CD14-positive monocyte (primary cell): Measurements from ENCODE around the gene DPF3. TPM values are rescaled to one million over a fixed set of nuclear protein-coding genes. Genes with fewer than 3 reads are reported as not detected.

Experiments
- DNase-seq, 3 donors: peaks; one replicate each; pipeline ENCODE4 v3.0.0-alpha.2; 2011 to 2022
- H2AFZ ChIP-seq: 2 replicates; pipeline ENCODE4 v1.6.0; 2012; ENCODE audit warnings: mild to moderate bottlenecking, low read depth, low read length, inconsistent platforms; ENCODE audit not compliant: insufficient read depth, poor library complexity, severe bottlenecking
- H3K27ac ChIP-seq, 2 donors: 1 replicate in 1 of 2; 2 replicates in 1 of 2; pipeline ENCODE4 v1.5.1; 2012 to 2013; ENCODE audit warnings: low read length in 2 of 2, control low read depth in 1 of 2, inconsistent platforms in 1 of 2, low read depth in 1 of 2, mild to moderate bottlenecking in 1 of 2
- H3K27me3 ChIP-seq, 2 donors: one replicate each; pipeline versions ENCODE4 v1.6.0 to v1.6.1; 2011 to 2013; ENCODE audit warnings: low read length in 2 of 2; ENCODE audit not compliant: control insufficient read depth in 2 of 2, insufficient read depth in 2 of 2
- H3K36me3 ChIP-seq, 2 donors: replicated peaks in 1 of 2; 1 replicate in 1 of 2; 2 replicates in 1 of 2; pipeline versions ENCODE4 v1.5.1 to v1.6.1; 2012 to 2013; ENCODE audit warnings: low read length in 2 of 2, control low read depth in 1 of 2, inconsistent platforms in 1 of 2, mild to moderate bottlenecking in 1 of 2; ENCODE audit not compliant: insufficient read depth in 2 of 2, control insufficient read depth in 1 of 2
- H3K4me1 ChIP-seq, 2 donors: 1 replicate in 1 of 2; 2 replicates in 1 of 2; pipeline versions ENCODE4 v1.5.1 to v1.6.1; 2012 to 2013; ENCODE audit warnings: low read length in 2 of 2, control low read depth in 1 of 2, inconsistent platforms in 1 of 2, mild to moderate bottlenecking in 1 of 2, moderate library complexity in 1 of 2; ENCODE audit not compliant: insufficient read depth in 2 of 2, control insufficient read depth in 1 of 2
- H3K4me2 ChIP-seq: replicated peaks from 2 replicates; pipeline ENCODE3; 2012; ENCODE audit warnings: low read length, moderate library complexity, mild to moderate bottlenecking; ENCODE audit not compliant: poor library complexity, severe bottlenecking; ENCODE audit errors: extremely low read depth
- H3K4me3 ChIP-seq, 3 experiments: fragments of 200-600 bp in 1 of 3; sonication (generic) in 1 of 3; replicated peaks in 1 of 3; 1 replicate in 2 of 3; 2 replicates in 1 of 3; pipeline ENCODE4 v1.5.1; 2011 to 2013; ENCODE audit warnings: low read length in 3 of 3, mild to moderate bottlenecking in 3 of 3, control low read depth in 2 of 3, low read depth in 2 of 3, inconsistent platforms in 1 of 3, moderate library complexity in 1 of 3
- H3K79me2 ChIP-seq: 2 replicates; pipeline ENCODE4 v1.6.0; 2012; ENCODE audit warnings: mild to moderate bottlenecking, control low read depth, inconsistent platforms, low read length, moderate library complexity; ENCODE audit not compliant: insufficient read depth
- H3K9ac ChIP-seq: 2 replicates; pipeline ENCODE4 v1.6.0; 2017; ENCODE audit warnings: low read length, mild to moderate bottlenecking; ENCODE audit not compliant: insufficient read depth, poor library complexity, severe bottlenecking
- H3K9me3 ChIP-seq, 2 donors: replicated peaks in 1 of 2; 1 replicate in 1 of 2; 2 replicates in 1 of 2; pipeline versions ENCODE4 v1.5.1 to v1.6.1; 2012 to 2013; ENCODE audit warnings: low read length in 2 of 2, control low read depth in 1 of 2; ENCODE audit not compliant: control insufficient read depth in 1 of 2, insufficient read depth in 1 of 2
- H4K20me1 ChIP-seq: 2 replicates; pipeline ENCODE4 v1.6.0; 2012; ENCODE audit warnings: mild to moderate bottlenecking, low read length, control low read depth, moderate library complexity; ENCODE audit not compliant: insufficient read depth
- H3K27ac Mint-ChIP-seq, 7 donors: one replicate each; pipeline ENCODE4 v1.8.0; 2020; ENCODE audit warnings: mild to moderate bottlenecking in 7 of 7, mixed read lengths in 7 of 7, moderate library complexity in 6 of 7, inconsistent platforms in 2 of 7
- H3K27me3 Mint-ChIP-seq, 3 donors: one replicate each; pipeline ENCODE4 v1.8.0; 2021 to 2022; ENCODE audit warnings: low read depth in 3 of 3, mild to moderate bottlenecking in 3 of 3, mixed read lengths in 3 of 3, moderate library complexity in 3 of 3, inconsistent platforms in 1 of 3
- H3K36me3 Mint-ChIP-seq, 2 donors: one replicate each; pipeline ENCODE4 v1.8.0; 2020; ENCODE audit warnings: mixed read lengths in 2 of 2, inconsistent platforms in 1 of 2, mild to moderate bottlenecking in 1 of 2
- H3K4me1 Mint-ChIP-seq: one replicate; pipeline ENCODE4 v1.8.0; 2020; ENCODE audit warnings: mild to moderate bottlenecking, mixed read lengths
- H3K4me3 Mint-ChIP-seq, 2 donors: one replicate each; pipeline ENCODE4 v1.8.0; 2020; ENCODE audit warnings: mild to moderate bottlenecking in 2 of 2, mixed read lengths in 2 of 2, moderate library complexity in 1 of 2
- H3K9me3 Mint-ChIP-seq, 7 donors: one replicate each; pipeline ENCODE4 v1.8.0; 2020 to 2022; ENCODE audit warnings: mixed read lengths in 7 of 7, mild to moderate bottlenecking in 6 of 7, moderate library complexity in 6 of 7, inconsistent platforms in 2 of 7
- WGBS: methylation state at CpG from one replicate; pipeline ENCODE4 v1.1.5; 2013; ENCODE audit warnings: missing lambda C conversion rate; ENCODE audit not compliant: insufficient coverage; 5-methylcytosine and 5-hydroxymethylcytosine counted together
- intact Hi-C, 2 donors: fragments of 100-400 bp; cut with micrococcal nuclease; formaldehyde crosslinking; loops; one replicate each; pipeline versions ENCODE4 v1.15.0 to v1.15.1; 2023
- polyA plus RNA-seq, 3 donors: library from polyadenylated mRNA; depleted of rRNA in 1 of 3; unstranded in 2 of 3; stranded (reverse) in 1 of 3; fragments of 300-500 nt in 2 of 3; fragments of >200 nt in 1 of 3; fragmentation: Illumina TruSeq in 2 of 3; gene quantifications; 1 replicate in 2 of 3; 2 replicates in 1 of 3; pipeline ENCODE4 v1.2.3, GENCODE V29; 2012 to 2021
- TF ChIP-seq, protein P1 (sequence below): fragments of 200-600 bp; IDR thresholded peaks from one replicate; pipeline ENCODE4 v1.8.0; 2022; ENCODE audit warnings: antibody characterized with exemption, mild to moderate bottlenecking

The DPF3 gene
- polyA plus RNA-seq, 3 donors: 0.33 to 0.39 TPM; not detected in 1

DNA sequence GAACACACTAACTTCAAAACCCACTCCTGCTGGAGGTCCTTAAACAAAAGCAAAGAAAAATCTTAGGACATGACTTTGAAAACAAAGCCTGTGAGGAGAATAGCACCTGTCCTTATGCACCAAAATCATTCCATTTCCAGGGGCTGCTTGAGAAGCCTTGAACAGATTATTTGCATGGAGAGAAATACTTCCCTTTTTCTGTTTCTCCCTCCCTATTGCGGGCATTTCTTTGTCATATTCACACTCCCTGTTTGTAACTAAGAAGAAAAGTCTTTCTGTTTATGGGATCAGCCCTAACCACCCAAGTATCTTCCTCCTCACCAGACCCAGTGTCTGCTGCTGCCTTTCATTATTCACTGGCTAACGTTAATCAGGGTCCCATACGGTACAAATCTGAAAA lies 218.8 kb downstream of the DPF3 start:
- H3K4me2 ChIP-seq: no peak overlapping the region
- intact Hi-C loops: no loop called here
- peak overlapping the region; percentile 17 for H2AFZ ChIP-seq
- Mint-ChIP-seq H3K36me3 (no peaks in the 10 kb centered on the region), H3K9me3 (peaks cover 0 to 3% (median 0%) of the 10 kb centered on the region in 7 donors), H3K4me3 (peak overlapping the region in 1 of 2 donors; percentile 70), H3K4me1 (peaks cover 2% of the 10 kb centered on the region), H3K27me3 (peaks cover 20 to 25% (median 23%) of the 10 kb centered on the region in 3 donors), H3K27ac (no peak overlapping the region)
- H3K27me3 ChIP-seq: peaks cover 0 to 10% of the 10 kb centered on the region in 2 donors
- no peaks in the 10 kb centered on the region for H3K4me1 ChIP-seq
- DNase-seq: no peak
- H4K20me1 ChIP-seq: no peaks in the 10 kb centered on the region
- H3K79me2 ChIP-seq: no peaks in the 10 kb centered on the region
- no peaks in the 10 kb centered on the region for H3K36me3 ChIP-seq
- no peak overlapping the region for H3K9ac ChIP-seq
- no peak overlapping the region for H3K27ac ChIP-seq
- no peak overlapping the region for H3K4me3 ChIP-seq
- no peaks in the 10 kb centered on the region for H3K9me3 ChIP-seq
- 17% methylated on average over 2 of the region's 3 CpGs for WGBS
- TF ChIP-seq, protein P1, sequence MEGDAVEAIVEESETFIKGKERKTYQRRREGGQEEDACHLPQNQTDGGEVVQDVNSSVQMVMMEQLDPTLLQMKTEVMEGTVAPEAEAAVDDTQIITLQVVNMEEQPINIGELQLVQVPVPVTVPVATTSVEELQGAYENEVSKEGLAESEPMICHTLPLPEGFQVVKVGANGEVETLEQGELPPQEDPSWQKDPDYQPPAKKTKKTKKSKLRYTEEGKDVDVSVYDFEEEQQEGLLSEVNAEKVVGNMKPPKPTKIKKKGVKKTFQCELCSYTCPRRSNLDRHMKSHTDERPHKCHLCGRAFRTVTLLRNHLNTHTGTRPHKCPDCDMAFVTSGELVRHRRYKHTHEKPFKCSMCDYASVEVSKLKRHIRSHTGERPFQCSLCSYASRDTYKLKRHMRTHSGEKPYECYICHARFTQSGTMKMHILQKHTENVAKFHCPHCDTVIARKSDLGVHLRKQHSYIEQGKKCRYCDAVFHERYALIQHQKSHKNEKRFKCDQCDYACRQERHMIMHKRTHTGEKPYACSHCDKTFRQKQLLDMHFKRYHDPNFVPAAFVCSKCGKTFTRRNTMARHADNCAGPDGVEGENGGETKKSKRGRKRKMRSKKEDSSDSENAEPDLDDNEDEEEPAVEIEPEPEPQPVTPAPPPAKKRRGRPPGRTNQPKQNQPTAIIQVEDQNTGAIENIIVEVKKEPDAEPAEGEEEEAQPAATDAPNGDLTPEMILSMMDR: no peak

DNA sequence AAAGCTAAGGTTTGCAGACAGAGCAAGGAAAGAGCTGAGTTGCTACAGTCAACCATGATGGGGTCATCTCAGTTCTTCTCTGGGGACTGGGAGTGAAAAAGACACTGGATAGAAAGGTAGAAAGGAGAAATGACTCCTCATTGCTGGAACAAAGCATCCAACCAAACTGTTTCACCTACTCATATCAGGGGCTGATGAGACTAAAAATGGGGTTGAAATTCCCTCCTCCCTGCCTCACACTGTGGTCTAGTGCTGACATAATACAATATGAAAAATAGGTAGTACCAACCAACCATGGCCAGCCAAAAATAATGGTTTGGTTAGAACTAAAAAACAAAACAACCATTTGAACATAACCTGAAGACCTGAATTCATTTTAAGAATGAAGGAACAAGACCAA lies 220.7 kb downstream of the DPF3 start:
- Histone ChIP-seq H3K27ac (no peak overlapping the region), H3K9ac (no peak overlapping the region), H3K4me1 (no peaks in the 10 kb centered on the region), H4K20me1 (no peaks in the 10 kb centered on the region), H3K27me3 (peaks cover 0 to 17% of the 10 kb centered on the region in 2 donors), H3K9me3 (no peaks in the 10 kb centered on the region), H3K79me2 (no peaks in the 10 kb centered on the region), H3K4me2 (no peak overlapping the region), H2AFZ (no peak overlapping the region), H3K4me3 (no peak overlapping the region), H3K36me3 (no peaks in the 10 kb centered on the region)
- Mint-ChIP-seq H3K4me3 (no peak overlapping the region), H3K36me3 (no peaks in the 10 kb centered on the region), H3K27me3 (peaks cover 21 to 33% (median 32%) of the 10 kb centered on the region in 3 donors), H3K27ac (no peak overlapping the region), H3K4me1 (peaks cover 2% of the 10 kb centered on the region), H3K9me3 (peaks cover 0 to 5% (median 0%) of the 10 kb centered on the region in 7 donors)
- no peak for DNase-seq
- intact Hi-C loops: no loop called here
- TF ChIP-seq, protein P1: no peak
